ENCODE results near the gene PALMD. TPM values are rescaled to one million over a fixed set of nuclear protein-coding genes. Genes with fewer than 3 reads are reported as not detected.

The PALMD gene
- total RNA-seq, 1 experiment from 2014 or later: not detected

DNA sequence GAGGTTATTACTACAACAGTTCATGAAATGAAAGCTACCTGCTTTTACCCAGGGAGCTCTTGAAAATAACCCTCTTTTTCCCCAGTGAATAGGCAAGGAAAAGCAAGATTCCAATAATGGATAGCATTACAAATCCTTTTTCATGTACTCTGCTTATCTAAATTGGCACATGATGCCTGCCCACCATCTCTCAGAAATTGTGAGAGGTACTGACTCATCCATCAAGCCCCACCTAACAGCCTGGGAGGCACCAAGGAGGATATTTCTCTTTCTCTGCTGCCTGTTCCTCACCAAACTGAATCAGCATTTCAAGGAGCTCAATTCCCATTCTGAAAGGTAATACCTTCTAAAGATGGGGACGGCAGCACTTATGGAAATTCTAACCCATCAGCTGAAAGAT, 34.4 kb downstream of the PALMD start:
- WGBS (ENCODE audit: extremely low coverage, insufficient read length, low lambda C conversion rate): no CpG with 5 or more reads among the region's 1 CpG
- H2AFZ ChIP-seq (ENCODE audit: low read length): no peak overlapping the region
- no peak for DNase-seq

More for the DNA sequence above, 34.4 kb downstream of the PALMD start:
- Mint-ChIP-seq H3K4me1 (peaks cover 3 to 6% of the 10 kb centered on the region in 2 experiments), H3K9me3 (no peaks in the 10 kb centered on the region), H3K4me3 (no peak overlapping the region), H3K36me3 (ENCODE audit: insufficient read depth in 1 of 3, low read depth in 3 of 3) (no peaks in the 10 kb centered on the region), H3K27me3 (ENCODE audit: low read depth) (no peaks in the 10 kb centered on the region), H3K27ac (no peak overlapping the region)
- no peak overlapping the region for H3K18ac ChIP-seq (ENCODE audit: insufficient read length, low read depth, low read length)
- H4K5ac ChIP-seq (ENCODE audit: insufficient read length, low read depth, low read length): no peak overlapping the region
- no peak overlapping the region for H4K8ac ChIP-seq (replicated peaks; ENCODE audit: insufficient read length, low read depth, low read length)
- H2AK5ac ChIP-seq (ENCODE audit: insufficient read length, low read length): no peak overlapping the region
- no peaks in the 10 kb centered on the region for H4K20me1 ChIP-seq (ENCODE audit: control insufficient read depth, insufficient read depth, insufficient read length)
- no peaks in the 10 kb centered on the region for H3K79me1 ChIP-seq (ENCODE audit: insufficient read depth, low read depth, low read length, poor library complexity, severe bottlenecking)
- no peak overlapping the region for H2BK5ac ChIP-seq (ENCODE audit: insufficient read length, low read length)
- H4K91ac ChIP-seq (ENCODE audit: insufficient read length, low read depth, low read length): no peak overlapping the region
- H3K23ac ChIP-seq (ENCODE audit: insufficient read length, low read depth, low read length): no peak overlapping the region
- no peak overlapping the region for H2BK120ac ChIP-seq (ENCODE audit: low read depth, low read length, poor library complexity, severe bottlenecking)
- no peaks in the 10 kb centered on the region for H3K27me3 ChIP-seq (ENCODE audit: insufficient read depth, low read length)
- H3K4ac ChIP-seq (ENCODE audit: low read depth, low read length): no peak overlapping the region
- no peak overlapping the region for H3K14ac ChIP-seq (ENCODE audit: insufficient read depth, low read length)
- no peaks in the 10 kb centered on the region for H3K79me2 ChIP-seq (ENCODE audit: insufficient read depth, low read length)
- no peak overlapping the region for H3K4me2 ChIP-seq (ENCODE audit: insufficient read depth, insufficient read length, low read length)
- H3K23me2 ChIP-seq (ENCODE audit: insufficient read length, low read depth, low read length, poor library complexity, severe bottlenecking): no peaks in the 10 kb centered on the region
- TF ChIP-seq, protein P1, sequence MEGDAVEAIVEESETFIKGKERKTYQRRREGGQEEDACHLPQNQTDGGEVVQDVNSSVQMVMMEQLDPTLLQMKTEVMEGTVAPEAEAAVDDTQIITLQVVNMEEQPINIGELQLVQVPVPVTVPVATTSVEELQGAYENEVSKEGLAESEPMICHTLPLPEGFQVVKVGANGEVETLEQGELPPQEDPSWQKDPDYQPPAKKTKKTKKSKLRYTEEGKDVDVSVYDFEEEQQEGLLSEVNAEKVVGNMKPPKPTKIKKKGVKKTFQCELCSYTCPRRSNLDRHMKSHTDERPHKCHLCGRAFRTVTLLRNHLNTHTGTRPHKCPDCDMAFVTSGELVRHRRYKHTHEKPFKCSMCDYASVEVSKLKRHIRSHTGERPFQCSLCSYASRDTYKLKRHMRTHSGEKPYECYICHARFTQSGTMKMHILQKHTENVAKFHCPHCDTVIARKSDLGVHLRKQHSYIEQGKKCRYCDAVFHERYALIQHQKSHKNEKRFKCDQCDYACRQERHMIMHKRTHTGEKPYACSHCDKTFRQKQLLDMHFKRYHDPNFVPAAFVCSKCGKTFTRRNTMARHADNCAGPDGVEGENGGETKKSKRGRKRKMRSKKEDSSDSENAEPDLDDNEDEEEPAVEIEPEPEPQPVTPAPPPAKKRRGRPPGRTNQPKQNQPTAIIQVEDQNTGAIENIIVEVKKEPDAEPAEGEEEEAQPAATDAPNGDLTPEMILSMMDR (conservative IDR thresholded peaks at IDR 0.05): no peak
- H3T11ph ChIP-seq (ENCODE audit: low read length): no peak overlapping the region
- H3K9me3 ChIP-seq (ENCODE audit: control insufficient read depth, low read depth, low read length): no peaks in the 10 kb centered on the region
- no peak overlapping the region for H3K27ac ChIP-seq (ENCODE audit: insufficient read length, low read depth, low read length)
- H2BK15ac ChIP-seq (ENCODE audit: low read depth, low read length): no peak overlapping the region
- no peak overlapping the region for H3K56ac ChIP-seq (ENCODE audit: insufficient read length, low read depth, low read length)
- no peaks in the 10 kb centered on the region for H3K4me1 ChIP-seq (ENCODE audit: insufficient read depth, low read length)
- no peak overlapping the region for H3K9ac ChIP-seq (ENCODE audit: extremely low read depth, insufficient read length, low read length)
- H2BK12ac ChIP-seq (ENCODE audit: insufficient read length, low read depth, low read length): no peak overlapping the region
- no peak overlapping the region for H2BK20ac ChIP-seq (ENCODE audit: low read depth, low read length, poor library complexity, severe bottlenecking)

Data from H9 (cell line).